Thoracic aorta (tissue), 2 donors: ENCODE results near the gene SUSD6. TPM values are rescaled to one million over a fixed set of nuclear protein-coding genes. Genes with fewer than 3 reads are reported as not detected.

Experiments
- ATAC-seq: fragments of 150-250 bp; one replicate; pipeline ENCODE4 v1.8.0; 2017; ENCODE audit warnings: low read depth; ENCODE audit not compliant: insufficient number of reproducible peaks, low FRiP score
- DNase-seq: peaks from one replicate; pipeline ENCODE4 v3.0.0-alpha.2; 2020; ENCODE audit warnings: low spot score
- H3K27ac ChIP-seq, 2 donors: fragments of 200-600 bp; sonication (generic); 1 replicate in 1 of 2; 2 replicates in 1 of 2; pipeline ENCODE4 v1.5.1; 2016; ENCODE audit warnings: mild to moderate bottlenecking in 2 of 2, moderate library complexity in 2 of 2
- H3K27me3 ChIP-seq: fragments of 200-600 bp; sonication (generic); replicated peaks from 2 replicates; pipeline ENCODE4 v1.6.0; 2016; ENCODE audit warnings: mild to moderate bottlenecking; ENCODE audit not compliant: insufficient read depth
- H3K36me3 ChIP-seq: fragments of 200-600 bp; sonication (generic); one replicate; pipeline ENCODE4 v1.5.1; 2016
- H3K4me1 ChIP-seq, 2 donors: fragments of 200-600 bp; sonication (generic); 1 replicate in 1 of 2; 2 replicates in 1 of 2; pipeline versions ENCODE4 v1.5.1 to v1.6.0; 2016; ENCODE audit warnings: low read depth in 2 of 2, mild to moderate bottlenecking in 1 of 2; ENCODE audit not compliant: control insufficient read depth in 1 of 2
- H3K4me3 ChIP-seq: fragments of 200-600 bp; sonication (generic); 2 replicates; pipeline ENCODE4 v1.5.1; 2016; ENCODE audit warnings: mild to moderate bottlenecking
- H3K9me3 ChIP-seq: fragments of 200-600 bp; sonication (generic); 2 replicates; pipeline ENCODE4 v1.5.1; 2016
- CTCF ChIP-seq: fragments of 200-600 bp; sonication (generic); IDR thresholded peaks from one replicate; pipeline ENCODE4 v1.5.1; 2019; ENCODE audit warnings: antibody characterized with exemption
- total RNA-seq, 2 donors: library from RNA; depleted of rRNA; stranded (reverse); fragments of >200 nt; gene quantifications; one replicate each; pipeline versions ENCODE4 v1.1.0 to v1.2.3, GENCODE V29; 2016

SUSD6 gene
- total RNA-seq, 2 donors from 2014 or later: 51.7 to 80.1 TPM

- Histone ChIP-seq H3K4me1 (peaks cover 54 to 77% of the 10 kb centered on the region in 2 donors), H3K36me3 (no peaks in the 10 kb centered on the region), H3K27me3 (no peaks in the 10 kb centered on the region), H3K27ac (peak overlapping the region; percentile 68 to 75), H3K4me3 (no peak overlapping the region), H3K9me3 (no peaks in the 10 kb centered on the region)
- ATAC-seq (no peak), DNase-seq (no peak)
- no peak for TF ChIP-seq CTCF
These were observed 39.6 kb downstream of the SUSD6 start for GRCh38 chr14:69650948-69651369.

- peaks cover 54 to 77% of the 10 kb centered on the region in 2 donors for H3K4me1 ChIP-seq
- ATAC-seq (no peak), DNase-seq (no peak)
- no peak for TF ChIP-seq CTCF
- H3K4me3 ChIP-seq: no peak overlapping the region
- H3K27ac ChIP-seq: peak overlapping the region; percentile 68 to 75
- no peaks in the 10 kb centered on the region for H3K36me3 ChIP-seq
- H3K27me3 ChIP-seq: no peaks in the 10 kb centered on the region
- no peaks in the 10 kb centered on the region for H3K9me3 ChIP-seq
These were observed 40.3 kb downstream of the SUSD6 start for GRCh38 chr14:69651664-69652063.

- ATAC-seq (no peak), DNase-seq (no peak)
- no peak for TF ChIP-seq CTCF
- Histone ChIP-seq H3K4me3 (no peak overlapping the region), H3K9me3 (no peaks in the 10 kb centered on the region), H3K27ac (peak overlapping the region in 1 of 2 donors; percentile 23), H3K27me3 (no peaks in the 10 kb centered on the region), H3K36me3 (no peaks in the 10 kb centered on the region), H3K4me1 (peaks cover 57 to 76% of the 10 kb centered on the region in 2 donors)
These were observed 41.7 kb downstream of the SUSD6 start for GRCh38 chr14:69652942-69653684.

DNA sequence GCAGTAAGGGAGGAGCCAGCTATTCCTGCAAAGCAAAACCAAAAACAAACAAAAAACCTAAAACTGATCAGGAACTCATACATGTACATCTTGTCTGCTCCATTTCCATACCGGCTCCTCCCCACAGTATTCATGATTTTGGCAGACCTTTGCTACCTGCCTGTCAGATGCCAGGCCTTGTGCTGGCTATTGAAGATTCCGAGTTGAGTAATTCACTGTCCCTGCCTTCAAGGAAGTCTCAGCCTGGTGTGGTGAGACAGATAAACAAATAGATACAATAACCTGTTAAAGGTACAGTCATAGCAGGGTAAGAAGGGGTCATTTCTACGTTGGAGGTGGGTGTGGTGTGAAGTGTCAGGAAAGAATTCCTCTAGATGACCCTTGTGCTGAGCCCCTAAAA is 42.7 kb downstream of the SUSD6 start:
- Histone ChIP-seq H3K27ac (peak overlapping the region in 1 of 2 donors; percentile 25), H3K9me3 (no peaks in the 10 kb centered on the region), H3K4me1 (peaks cover 52 to 76% of the 10 kb centered on the region in 2 donors), H3K4me3 (no peak overlapping the region), H3K36me3 (no peaks in the 10 kb centered on the region), H3K27me3 (no peaks in the 10 kb centered on the region)
- ATAC-seq (no peak), DNase-seq (no peak)
- TF ChIP-seq CTCF: no peak

- TF ChIP-seq CTCF: no peak
- Histone ChIP-seq H3K27me3 (no peaks in the 10 kb centered on the region), H3K36me3 (no peaks in the 10 kb centered on the region), H3K27ac (peak overlapping the region in 1 of 2 donors; percentile 25), H3K4me3 (peak overlapping the region; percentile 16), H3K4me1 (peaks cover 33 to 70% of the 10 kb centered on the region in 2 donors), H3K9me3 (no peaks in the 10 kb centered on the region)
- ATAC-seq (no peak), DNase-seq (no peak)
These were observed 46.6 kb downstream of the SUSD6 start for GRCh38 chr14:69657950-69658355.
